ENCODE data around the gene IL2RA.

The IL2RA gene

GRCh38 chr10:5989756-5990155 lies 72.4 kb downstream of the IL2RA start:
- no peak for DNase-seq (ENCODE audit: extremely low read depth in 1 of 2, low read depth in 1 of 2)

- DNase-seq (ENCODE audit: extremely low read depth in 1 of 2, low read depth in 1 of 2), result no peak
Observed at GRCh38 chr10:5988336-5988920, 73.7 kb downstream of the IL2RA start.

GRCh38 chr10:5987747-5988146 lies 74.4 kb downstream of the IL2RA start:
- DNase-seq (ENCODE audit: extremely low read depth in 1 of 2, low read depth in 1 of 2), result no peak

GRCh38 chr10:5985029-5985428 lies 77.1 kb downstream of the IL2RA start:
- no peak for DNase-seq (ENCODE audit: extremely low read depth in 1 of 2, low read depth in 1 of 2)

GRCh38 chr10:5983774-5984173 lies 78.4 kb downstream of the IL2RA start:
- DNase-seq (ENCODE audit: extremely low read depth in 1 of 2, low read depth in 1 of 2), result no peak

GRCh38 chr10:5981529-5981928 lies 80.6 kb downstream of the IL2RA start:
- no peak for DNase-seq (ENCODE audit: extremely low read depth in 1 of 2, low read depth in 1 of 2)

- no peak for DNase-seq (ENCODE audit: extremely low read depth in 1 of 2, low read depth in 1 of 2)
Observed at GRCh38 chr10:5978230-5978489, 84.0 kb downstream of the IL2RA start.

- DNase-seq (ENCODE audit: extremely low read depth in 1 of 2, low read depth in 1 of 2), result peak; percentile 78 to 89
Observed at GRCh38 chr10:5977471-5978229, 84.5 kb downstream of the IL2RA start, which contains the start of gene IL15RA. Gene IL15RA (minus strand): TSS chr10:5977543. CDS start chr10:5977492, 51 bp downstream.

- no peak for DNase-seq (ENCODE audit: extremely low read depth in 1 of 2, low read depth in 1 of 2)
Observed at GRCh38 chr10:5976512-5977470, 85.4 kb downstream of the IL2RA start.

GRCh38 chr10:5975641-5976473 lies 86.3 kb downstream of the IL2RA start:
- peak; percentile 41 to 78 for DNase-seq (ENCODE audit: extremely low read depth in 1 of 2, low read depth in 1 of 2)

GRCh38 chr10:5973069-5973468 lies 89.1 kb downstream of the IL2RA start:
- DNase-seq (ENCODE audit: extremely low read depth in 1 of 2, low read depth in 1 of 2), result no peak

- no peak for DNase-seq (ENCODE audit: extremely low read depth in 1 of 2, low read depth in 1 of 2)
Observed at GRCh38 chr10:5971886-5972285, 90.3 kb downstream of the IL2RA start.

- no peak for DNase-seq (ENCODE audit: extremely low read depth in 1 of 2, low read depth in 1 of 2)
Observed at GRCh38 chr10:5971315-5971832, 90.8 kb downstream of the IL2RA start.

- DNase-seq (ENCODE audit: extremely low read depth in 1 of 2, low read depth in 1 of 2), result no peak
Observed at GRCh38 chr10:5970527-5970926, 91.6 kb downstream of the IL2RA start.

GRCh38 chr10:5970066-5970465 lies 92.1 kb downstream of the IL2RA start:
- no peak for DNase-seq (ENCODE audit: extremely low read depth in 1 of 2, low read depth in 1 of 2)

GRCh38 chr10:5968681-5969453 lies 93.3 kb downstream of the IL2RA start:
- no peak for DNase-seq (ENCODE audit: extremely low read depth in 1 of 2, low read depth in 1 of 2)

GRCh38 chr10:5968037-5968680 lies 94.0 kb downstream of the IL2RA start:
- DNase-seq (ENCODE audit: extremely low read depth in 1 of 2, low read depth in 1 of 2), result no peak

GRCh38 chr10:5965266-5965665 lies 96.9 kb downstream of the IL2RA start:
- no peak for DNase-seq (ENCODE audit: extremely low read depth in 1 of 2, low read depth in 1 of 2)

GRCh38 chr10:5964736-5965135 lies 97.4 kb downstream of the IL2RA start:
- no peak for DNase-seq (ENCODE audit: extremely low read depth in 1 of 2, low read depth in 1 of 2)

All from stimulated activated CD8-positive, alpha-beta memory T cell treated with anti-CD3 and anti-CD28 coated beads, Interleukin-7, amount 100 ng/mL, for 48 hours (primary cell).